NCI-H526 (cell line): ENCODE measurements around the gene LACRT.

Experiments
- DNase-seq, 2 experiments: peaks; one replicate each; lab custom pipeline; 2025; lab: John Stamatoyannopoulos, UW

LACRT gene

DNA sequence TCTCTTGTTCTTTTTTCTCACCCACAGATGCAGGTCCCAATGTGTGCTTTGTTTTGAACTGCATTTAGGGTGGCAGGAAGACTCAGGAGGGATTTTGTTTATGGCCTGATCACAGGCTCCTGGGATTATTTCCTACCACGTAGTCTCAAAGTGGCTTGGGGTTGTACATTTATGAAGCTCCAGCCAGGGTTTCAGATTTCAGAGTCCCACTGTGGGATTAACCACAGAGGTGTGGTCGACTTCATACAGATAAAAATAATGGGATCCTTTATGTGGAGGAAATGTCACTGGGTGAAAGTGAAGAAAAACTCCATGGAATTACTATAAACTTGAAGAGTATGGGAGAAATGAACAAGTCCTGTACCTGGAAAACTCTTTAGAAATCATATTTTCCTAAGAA lies 32.0 kb downstream of the LACRT start:
- no peak for DNase-seq

DNA sequence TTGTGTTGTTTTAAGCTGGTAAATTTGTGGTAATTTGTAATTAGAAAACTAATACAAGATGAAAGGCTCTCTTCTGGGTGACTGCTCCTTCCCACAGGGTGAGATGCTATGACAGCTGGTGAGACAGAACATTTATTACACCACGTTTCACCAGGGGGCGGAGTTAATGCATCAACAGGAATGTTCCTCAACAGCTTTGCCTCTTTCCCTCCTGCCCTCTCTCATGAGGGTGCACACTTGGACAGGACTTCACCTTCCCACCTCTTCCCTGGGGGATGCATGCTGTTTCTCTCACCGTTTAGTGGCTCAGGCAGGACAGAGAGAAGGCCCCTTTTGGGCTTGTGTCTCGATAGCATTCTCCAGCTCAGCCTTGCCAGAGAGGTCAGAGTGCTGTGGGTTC lies 32.9 kb downstream of the LACRT start:
- DNase-seq: peak in 1 of 2 experiments; percentile 11

DNA sequence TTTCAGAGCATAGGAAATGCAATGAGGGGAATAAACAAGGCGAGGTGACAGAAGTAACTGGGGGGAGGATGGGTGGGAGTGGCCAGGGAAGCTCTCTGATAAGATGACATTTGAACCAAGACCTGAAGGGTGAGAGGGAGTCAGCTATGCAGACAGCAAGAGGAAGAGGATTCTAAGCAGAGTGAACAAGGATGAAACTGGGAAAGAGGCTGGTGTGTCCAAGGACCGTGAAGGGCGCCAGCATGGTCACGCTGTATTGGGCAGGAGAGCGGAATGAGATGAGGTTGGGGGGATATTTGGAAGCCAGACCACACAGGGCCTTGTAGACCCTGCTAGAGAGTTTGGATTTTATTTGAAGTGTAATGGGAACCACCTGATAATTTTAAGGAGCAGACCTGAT lies 35.7 kb downstream of the LACRT start:
- DNase-seq: no peak

DNA sequence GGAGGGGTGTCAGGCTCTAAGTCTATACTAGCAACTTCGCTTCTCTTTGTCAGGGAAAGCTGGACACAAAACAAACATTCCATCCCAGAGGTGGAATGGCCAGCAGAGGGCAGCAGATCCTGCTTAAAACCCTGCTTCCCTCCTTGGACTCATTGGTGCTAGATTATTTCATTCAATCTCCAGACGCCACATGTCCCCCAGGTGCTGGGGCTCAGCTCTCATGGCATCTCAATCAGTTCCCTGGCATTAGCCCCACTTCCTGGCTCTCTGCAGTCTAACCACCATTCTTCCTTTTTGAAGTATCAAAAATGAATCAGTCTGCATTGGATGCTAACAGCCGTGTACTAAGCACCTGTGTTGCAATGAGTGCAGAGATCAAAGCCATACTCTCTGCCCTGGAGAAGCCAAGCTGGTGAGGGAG lies 38.2 kb downstream of the LACRT start:
- DNase-seq: peak in 1 of 2 experiments; percentile 65

DNA sequence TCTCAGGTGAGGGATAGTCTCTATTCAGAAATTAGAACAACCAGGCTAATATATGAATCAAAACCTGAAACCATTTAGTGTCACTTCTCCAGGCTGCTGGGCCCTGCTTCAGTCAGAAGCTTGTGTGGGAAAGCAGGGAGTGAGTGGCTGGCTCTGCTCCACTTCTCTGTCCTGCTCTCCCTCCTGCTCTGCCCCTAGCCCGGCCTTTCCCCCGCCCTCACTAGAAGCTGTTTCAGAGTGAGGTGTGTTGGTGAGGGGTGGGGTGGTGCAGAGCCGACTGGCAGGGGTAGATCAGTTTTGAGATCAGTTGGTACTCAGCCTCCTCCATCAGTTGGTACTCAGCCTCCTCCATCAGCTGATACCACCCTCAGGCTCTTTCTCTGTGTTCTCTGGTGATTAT lies 39.2 kb downstream of the LACRT start:
- no peak for DNase-seq

DNA sequence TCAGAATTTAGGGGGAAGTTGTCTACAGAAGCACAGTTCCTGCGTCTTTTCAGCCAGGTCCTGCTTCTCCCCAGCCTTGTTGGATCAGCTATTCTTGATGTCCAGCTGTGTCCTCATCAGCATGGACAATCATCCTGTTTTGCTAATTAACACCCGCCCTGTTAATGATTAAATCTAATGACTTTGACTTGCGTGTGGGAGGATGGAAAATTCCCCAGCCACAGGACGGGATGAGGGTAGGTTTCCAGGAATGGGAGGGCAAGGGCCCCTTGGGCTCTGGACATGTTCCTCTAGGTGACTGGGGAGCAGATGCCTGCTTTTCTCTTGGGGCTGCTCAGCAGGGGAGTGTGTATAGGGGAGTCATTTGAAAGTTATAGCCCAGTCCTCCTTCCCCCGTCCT lies 41.0 kb downstream of the LACRT start:
- no peak for DNase-seq

DNA sequence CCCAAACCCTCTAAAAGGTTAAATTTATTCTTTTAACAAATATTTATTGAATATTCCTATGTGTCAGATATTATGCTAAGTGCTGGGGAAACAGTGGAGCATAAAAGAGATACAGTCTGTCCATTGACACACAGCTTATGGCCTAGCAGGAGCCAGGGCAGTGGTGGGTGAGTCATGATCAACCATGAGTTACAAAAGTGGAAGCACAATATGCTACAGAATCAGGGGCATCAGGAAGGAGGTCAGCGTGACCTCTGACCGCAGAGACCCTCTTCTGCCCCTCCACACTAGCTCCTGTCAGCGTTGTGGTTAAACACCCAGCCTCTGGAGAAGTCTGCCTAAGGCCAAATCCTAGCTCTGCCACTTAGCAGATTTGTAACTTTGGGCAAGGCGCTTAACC lies 41.6 kb downstream of the LACRT start:
- no peak for DNase-seq

DNA sequence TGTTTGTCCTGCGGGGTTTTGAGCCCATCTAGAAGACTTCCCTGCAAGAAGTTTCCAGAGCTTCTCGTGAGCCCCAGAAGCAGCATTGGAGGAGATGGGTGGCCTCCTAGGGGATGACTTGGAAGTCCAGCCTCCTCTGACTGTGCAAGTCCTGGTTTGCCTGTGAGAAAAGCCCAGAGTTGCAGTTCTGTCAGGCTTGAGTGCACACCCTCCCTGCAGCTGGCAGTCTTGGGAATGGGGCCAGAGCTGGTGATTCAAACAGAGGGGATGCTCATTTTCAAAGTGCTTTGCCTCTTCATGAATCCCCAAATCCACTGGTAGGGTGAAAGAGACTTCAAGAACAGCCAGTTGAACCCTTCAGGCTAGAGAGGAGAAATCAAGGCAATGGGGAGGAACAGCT lies 42.4 kb downstream of the LACRT start:
- no peak for DNase-seq

DNA sequence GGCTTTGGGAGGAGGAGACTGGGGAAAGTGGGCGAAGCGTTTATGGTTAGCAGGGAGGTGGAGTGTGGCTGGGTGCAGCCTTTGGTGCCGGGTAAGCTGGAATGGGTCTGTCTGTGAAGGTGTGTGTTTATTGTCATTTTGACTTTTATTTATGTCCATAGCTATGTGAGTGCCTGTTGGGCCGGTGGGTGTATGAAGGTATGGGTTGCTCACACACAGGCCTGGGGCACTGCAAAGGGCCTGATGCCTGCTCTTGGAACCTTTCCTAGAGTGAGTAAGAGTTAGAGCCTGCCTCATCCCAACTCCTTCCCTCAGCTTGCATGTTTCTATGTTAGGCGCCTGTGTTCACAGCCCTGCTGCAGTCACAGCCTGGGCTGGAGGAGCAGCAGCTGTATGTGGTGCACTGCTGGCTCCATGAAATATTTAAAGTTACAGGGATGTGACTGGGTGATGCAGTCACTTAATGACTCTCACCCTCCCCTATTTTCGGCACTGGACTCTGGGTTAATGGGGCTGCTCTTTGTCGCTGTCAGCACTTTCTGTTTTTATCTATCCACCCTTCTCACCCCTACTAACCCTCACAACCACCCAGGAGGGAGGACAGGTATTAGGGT lies 43.6 kb downstream of the LACRT start:
- DNase-seq: no peak

DNA sequence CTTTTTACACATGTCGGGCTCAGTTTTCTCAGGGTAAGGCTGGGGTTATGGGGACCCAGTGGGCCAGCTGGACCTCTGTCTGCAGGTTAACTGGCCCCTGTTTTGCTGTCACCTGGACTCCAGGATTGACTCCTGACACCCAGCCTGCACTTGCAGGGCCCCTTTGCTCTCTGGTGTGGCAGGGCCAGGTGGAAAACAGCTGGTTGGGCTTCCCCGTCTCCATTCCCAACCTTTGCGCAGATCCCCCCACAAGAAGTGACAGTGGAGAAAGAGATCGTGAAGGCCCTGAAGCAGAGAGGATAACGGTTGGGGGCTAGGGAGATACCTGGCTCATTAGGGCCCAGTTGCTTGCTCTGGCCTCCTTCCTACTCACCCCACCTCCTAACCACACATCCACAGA lies 44.7 kb downstream of the LACRT start:
- DNase-seq: no peak

DNA sequence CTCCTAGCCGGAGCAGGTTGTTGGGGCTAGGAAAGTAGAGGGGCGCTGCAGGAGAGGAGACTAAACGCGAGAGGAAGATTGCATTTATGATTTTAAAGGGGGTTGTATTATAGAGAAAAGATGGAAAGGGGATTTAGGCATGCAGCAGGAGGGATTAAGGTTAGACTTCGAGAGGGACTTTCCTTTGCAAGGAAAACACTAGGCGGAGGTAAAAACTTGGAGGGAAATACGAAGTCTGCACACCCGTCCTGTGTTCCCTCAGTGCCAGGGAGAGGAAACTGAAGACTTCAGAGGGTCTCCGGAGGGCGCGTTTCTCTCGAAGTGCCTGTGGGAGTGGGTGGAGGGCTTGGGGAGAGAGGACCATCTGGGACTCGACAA lies 45.8 kb downstream of the LACRT start:
- DNase-seq: no peak

DNA sequence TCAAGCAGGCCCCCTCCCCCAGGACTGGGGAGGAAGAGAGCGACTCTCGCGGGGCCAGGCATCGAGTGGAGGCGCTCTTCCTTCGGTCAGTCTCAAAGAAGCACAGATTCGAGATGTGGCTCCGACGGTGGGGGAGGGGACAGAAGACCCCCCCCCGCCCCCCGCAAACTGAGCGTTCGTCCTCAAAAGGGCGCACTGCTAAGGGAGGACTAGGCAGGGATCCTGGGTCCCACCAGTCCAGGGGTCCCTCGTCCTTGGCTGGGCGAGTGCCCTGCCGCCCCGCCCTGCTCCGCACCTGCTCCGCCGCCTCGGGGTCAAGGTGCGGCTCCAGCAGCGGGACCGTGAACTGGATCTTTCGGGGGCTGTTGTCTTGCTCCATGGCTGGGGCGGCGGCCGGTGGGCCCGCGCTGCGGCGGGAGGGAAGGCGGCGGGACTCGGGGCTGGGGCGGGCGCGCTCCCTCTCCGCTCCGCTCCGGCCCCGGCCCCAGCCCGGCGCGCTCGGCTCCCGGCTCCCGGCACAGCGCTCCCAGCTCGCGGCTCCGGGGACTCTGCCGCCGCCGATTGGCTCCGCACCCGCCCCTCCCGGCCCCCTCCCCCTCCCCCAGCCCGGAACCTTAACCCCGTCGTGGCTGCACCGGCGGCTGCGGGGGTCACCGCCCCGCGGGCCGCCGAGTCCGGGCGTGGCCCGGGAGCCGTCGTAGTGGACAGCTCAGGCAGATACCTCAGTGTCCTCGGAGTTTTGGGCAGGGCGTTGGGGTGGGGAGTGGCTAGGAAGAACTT lies 46.4 kb downstream of the LACRT start, which contains the start of gene PPP1R1A:
TSS of gene PPP1R1A (minus strand) at position 550 of the 780 bp plus-strand sequence. CDS start at position 379, 171 bp downstream.
- peak in 1 of 2 experiments; percentile 38 for DNase-seq

DNA sequence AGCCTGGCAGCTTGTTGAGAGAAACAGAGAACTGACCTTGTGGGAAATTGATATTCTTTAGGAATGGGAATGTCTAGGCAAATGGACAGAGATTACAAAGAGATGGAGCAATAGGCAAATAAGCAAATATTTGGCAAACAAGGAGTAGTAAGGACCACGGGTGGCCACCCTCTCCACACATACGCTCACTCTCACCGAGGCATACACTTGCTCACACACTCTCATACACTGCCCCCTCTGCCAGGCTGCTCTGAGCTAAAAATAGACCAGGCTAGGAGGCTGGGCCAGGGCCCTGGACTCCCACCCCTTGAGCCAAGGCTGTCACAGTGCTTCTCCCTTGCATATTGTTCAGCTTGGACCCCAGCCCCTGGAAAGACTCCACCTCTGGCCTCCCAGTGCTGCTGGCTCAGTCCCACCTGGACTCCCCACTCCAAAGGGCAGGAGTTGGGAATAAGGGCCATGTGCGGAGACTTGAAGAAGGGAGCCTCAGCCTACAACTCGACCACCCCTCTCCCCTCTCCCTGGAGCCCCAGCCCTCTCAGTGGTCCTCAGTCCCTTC lies 47.3 kb downstream of the LACRT start:
- peak; percentile 21 to 57 for DNase-seq

DNA sequence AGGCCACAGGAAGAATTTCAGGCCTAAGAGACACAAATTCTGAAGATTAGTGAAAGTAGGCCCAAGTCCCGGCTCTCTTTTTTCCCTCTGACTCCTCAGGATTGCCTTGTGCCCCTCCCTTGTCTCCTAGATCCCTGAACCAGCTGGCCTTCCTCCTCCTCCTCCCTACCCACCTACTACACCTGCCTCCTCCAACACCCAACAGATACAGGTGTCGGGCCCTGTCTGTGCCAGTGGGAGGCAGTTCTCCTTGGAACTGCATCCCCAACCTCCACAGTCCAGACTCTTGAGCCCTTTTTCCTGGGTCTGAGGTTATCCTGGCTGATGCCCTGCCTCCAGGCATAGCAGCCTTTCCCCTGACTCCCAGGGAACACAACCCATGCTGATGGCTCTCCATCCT lies 48.1 kb downstream of the LACRT start:
- DNase-seq: no peak

DNA sequence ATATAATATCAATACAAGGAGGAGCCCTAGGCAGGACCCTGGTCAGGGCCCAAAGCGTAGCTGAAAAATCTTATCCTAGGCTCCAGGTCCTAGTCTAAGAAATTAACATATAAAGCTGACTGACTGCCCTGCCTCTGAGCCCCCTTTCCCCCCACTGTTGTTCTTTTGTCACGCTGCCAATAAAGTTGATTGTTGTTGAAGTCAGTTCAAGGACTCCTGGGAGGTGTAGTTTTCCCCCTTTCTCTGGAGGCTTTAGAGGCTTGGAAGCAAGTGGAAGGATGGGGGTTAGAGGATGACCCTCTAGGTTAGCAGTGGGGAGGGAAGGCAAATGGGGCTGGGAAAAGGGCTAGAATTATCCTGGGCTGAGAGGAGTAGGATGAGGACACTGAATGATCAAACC lies 49.5 kb downstream of the LACRT start:
- DNase-seq: no peak

DNA sequence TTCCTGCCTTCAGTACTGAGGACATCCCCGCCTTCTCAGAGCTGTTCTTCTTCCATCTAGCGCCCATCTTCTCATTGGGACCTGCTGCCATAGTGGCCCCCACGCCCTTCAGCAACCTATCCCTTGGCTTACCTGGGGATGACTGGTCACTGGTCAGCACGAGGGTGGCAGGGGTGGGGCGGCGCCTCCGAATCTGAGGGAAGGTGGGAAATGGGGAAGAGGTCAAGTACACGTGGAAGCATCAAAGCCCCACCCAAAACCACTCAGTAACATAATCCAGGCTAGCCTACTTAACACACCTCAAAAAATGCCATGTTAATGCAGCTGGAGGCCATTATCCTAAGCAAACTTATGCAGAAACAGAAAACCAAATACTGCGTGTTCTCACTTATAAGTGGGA lies 50.6 kb downstream of the LACRT start:
- peak in 1 of 2 experiments; percentile 13 for DNase-seq

DNA sequence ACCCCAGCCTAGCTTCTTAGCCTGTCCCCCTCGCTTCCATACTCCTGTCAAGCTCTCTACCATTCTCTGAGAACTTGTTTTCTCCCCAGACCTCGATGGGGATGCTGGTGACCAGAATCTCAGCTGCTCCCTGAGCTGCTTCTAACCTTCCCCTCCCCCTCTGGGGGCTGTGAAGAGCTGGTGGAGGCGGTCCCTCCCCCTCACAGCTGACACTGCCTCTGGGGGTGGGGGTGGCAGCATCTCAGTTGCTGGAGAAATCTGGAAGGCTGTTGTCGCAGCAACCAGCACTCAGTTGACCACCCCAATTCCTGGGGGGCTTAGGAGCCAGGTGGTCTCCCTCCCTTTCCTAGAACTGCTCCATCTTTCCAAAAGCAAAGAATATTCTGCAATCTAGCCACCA lies 51.0 kb downstream of the LACRT start:
- no peak for DNase-seq

DNA sequence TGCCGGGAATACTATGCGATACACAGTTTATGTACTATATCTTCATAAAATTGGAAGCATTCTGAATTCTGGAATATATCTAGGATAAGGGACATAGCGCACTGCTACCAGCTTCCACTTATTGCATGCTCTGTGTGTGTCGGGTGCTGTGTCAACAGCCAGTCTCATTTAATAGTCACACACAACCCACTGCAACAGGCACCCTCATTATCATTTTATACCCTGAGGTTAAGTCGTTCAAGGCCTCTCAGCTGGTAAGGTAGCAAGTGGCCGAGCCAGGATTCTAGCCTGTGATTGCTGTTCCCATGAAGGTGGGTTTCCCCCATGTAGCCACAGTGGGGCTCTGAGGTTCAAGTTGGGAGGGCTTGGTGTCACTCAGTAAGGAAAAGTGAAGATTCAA lies 53.3 kb downstream of the LACRT start:
- no peak for DNase-seq
